ENCODE results near the gene FOXJ1.

GRCh38 chr17:76163919-76164318 lies 22.9 kb upstream of the FOXJ1 start:
- no peak for TF ChIP-seq CTCF (IDR thresholded peaks at IDR 0.05; ENCODE audit: insufficient read depth, low read length)
- TF ChIP-seq REST (IDR thresholded peaks at IDR 0.05; ENCODE audit: insufficient replicate concordance, low read depth) = no peak
- TF ChIP-seq POLR2AphosphoS5 (IDR thresholded peaks at IDR 0.05; ENCODE audit: low read depth) = no peak
- no peak for TF ChIP-seq GABPA (IDR thresholded peaks at IDR 0.05; ENCODE audit: low read depth)

All from HL-60 (cell line).